ENCODE data around the gene GHR.

DNA sequence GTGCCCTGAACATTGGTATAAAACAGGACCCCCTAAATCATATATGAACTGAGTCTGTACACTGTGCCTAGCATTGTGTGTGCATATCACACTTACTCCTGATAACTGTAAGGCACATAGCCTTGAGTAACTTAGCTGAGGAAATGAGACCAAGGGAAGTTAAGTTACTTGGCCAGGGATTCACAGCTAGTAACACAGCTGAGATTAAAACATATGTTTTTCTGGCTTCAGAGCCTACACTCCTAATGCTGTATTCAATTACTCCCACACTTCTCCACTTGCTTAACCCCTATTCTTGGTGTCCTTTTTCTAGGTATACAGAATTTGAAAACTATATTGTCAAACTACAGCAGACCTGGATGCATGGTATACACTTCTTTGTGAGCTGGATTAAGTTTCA lies 12.8 kb downstream of the GHR start:
- TF ChIP-seq POLR2A (IDR thresholded peaks at IDR 0.05; ENCODE audit: low read depth, low read length) (no peak), CTCF (IDR thresholded peaks at IDR 0.05; ENCODE audit: extremely low read depth in 1 of 2, insufficient read depth in 1 of 2, low read depth in 1 of 2, low read length in 2 of 2) (no peak), EZH2 (IDR thresholded peaks at IDR 0.05; ENCODE audit: borderline replicate concordance, low read depth, low read length, severe bottlenecking) (no peak), MYC (IDR thresholded peaks at IDR 0.05; ENCODE audit: low read depth, low read length) (no peak), POLR2AphosphoS5 (IDR thresholded peaks at IDR 0.05; ENCODE audit: insufficient read depth, low read depth, low read length) (no peak), JUN (IDR thresholded peaks at IDR 0.05; ENCODE audit: borderline replicate concordance, insufficient read depth, insufficient read length, low read depth) (no peak), FOS (IDR thresholded peaks at IDR 0.05; ENCODE audit: borderline replicate concordance, insufficient read depth, low read length) (no peak), MAX (IDR thresholded peaks at IDR 0.05; ENCODE audit: insufficient read depth, insufficient read length) (no peak)
